Sigmoid colon (tissue), 4 donors: ENCODE results near the gene GFOD2.

Source experiments
- EP300 ChIP-seq, 4 donors: sonication (generic); formaldehyde crosslinking; IDR thresholded peaks; one replicate each; pipeline ENCODE4 v1.6.1; 2017; ENCODE audit warnings: antibody characterized with exemption in 4 of 4
- TF ChIP-seq, protein P1 (sequence below), 4 experiments: fragments of 450-650 bp in 3 of 4; fragments of 200-600 bp in 1 of 4; IDR thresholded peaks; one replicate each; pipeline ENCODE4 v1.5.1; 2016 to 2019; ENCODE audit warnings: antibody characterized with exemption in 4 of 4, mild to moderate bottlenecking in 3 of 4, moderate library complexity in 2 of 4

DNA sequence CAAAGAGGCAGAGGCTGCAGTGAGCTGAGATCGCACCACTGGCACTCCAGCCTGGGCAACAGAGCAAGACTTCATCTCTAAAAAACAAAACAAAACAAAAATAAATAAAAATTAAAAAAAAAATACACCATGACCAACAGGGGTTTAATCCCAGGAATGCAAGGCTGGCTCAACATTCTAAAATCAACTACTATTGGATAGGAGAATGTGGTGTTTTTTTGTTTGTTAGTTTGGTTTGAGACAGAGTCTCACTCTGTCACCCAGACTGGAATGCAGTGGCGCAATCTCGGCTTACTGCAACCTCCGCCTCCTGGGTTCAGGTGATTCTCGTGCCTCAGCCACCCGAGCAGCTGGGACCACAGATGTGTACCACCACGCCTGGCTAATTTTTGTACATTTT lies 19.9 kb downstream of the GFOD2 start:
- TF ChIP-seq, protein P1, sequence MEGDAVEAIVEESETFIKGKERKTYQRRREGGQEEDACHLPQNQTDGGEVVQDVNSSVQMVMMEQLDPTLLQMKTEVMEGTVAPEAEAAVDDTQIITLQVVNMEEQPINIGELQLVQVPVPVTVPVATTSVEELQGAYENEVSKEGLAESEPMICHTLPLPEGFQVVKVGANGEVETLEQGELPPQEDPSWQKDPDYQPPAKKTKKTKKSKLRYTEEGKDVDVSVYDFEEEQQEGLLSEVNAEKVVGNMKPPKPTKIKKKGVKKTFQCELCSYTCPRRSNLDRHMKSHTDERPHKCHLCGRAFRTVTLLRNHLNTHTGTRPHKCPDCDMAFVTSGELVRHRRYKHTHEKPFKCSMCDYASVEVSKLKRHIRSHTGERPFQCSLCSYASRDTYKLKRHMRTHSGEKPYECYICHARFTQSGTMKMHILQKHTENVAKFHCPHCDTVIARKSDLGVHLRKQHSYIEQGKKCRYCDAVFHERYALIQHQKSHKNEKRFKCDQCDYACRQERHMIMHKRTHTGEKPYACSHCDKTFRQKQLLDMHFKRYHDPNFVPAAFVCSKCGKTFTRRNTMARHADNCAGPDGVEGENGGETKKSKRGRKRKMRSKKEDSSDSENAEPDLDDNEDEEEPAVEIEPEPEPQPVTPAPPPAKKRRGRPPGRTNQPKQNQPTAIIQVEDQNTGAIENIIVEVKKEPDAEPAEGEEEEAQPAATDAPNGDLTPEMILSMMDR (IDR thresholded peaks at IDR 0.05): no peak
- TF ChIP-seq EP300 (IDR thresholded peaks at IDR 0.05): no peak
